A673 (cell line): ENCODE data around the gene ZNF3. TPM values are rescaled to one million over a fixed set of nuclear protein-coding genes. Genes with fewer than 3 reads are reported as not detected.

Source experiments
- BruUV-seq: library from RNA; stranded (reverse); fragments of 400-500 nt; replicated peaks from 2 replicates; lab custom pipeline; 2021; lab: Mats Ljungman, UMichigan
- CTCF ChIA-PET: fragments of 300-600 bp; sonication (Branson Sonifier 250); formaldehyde crosslinking; loops from one replicate; lab custom pipeline; 2022; ENCODE audit warnings: antibody characterized with exemption; lab: Charles Lee
- POLR2A ChIA-PET: fragments of 300-600 bp; sonication (Branson Sonifier 250); formaldehyde crosslinking; loops from one replicate; lab custom pipeline; 2022; ENCODE audit warnings: antibody characterized with exemption; ENCODE audit not compliant: low non-redundant PET; lab: Charles Lee
- DNase-seq: peaks from one replicate; pipeline ENCODE4 v3.0.0-alpha.2; 2015; ENCODE audit warnings: low spot score
- H3K27ac ChIP-seq: fragments of 200-600 bp; sonication (generic); 2 replicates; pipeline ENCODE4 v1.5.1; 2016; ENCODE audit warnings: mixed run types, low read depth, mild to moderate bottlenecking, mixed read lengths, antibody characterized with exemption, low read length; ENCODE audit not compliant: poor library complexity, severe bottlenecking
- H3K27me3 ChIP-seq: fragments of 200-600 bp; sonication (generic); replicated peaks from 2 replicates; pipeline ENCODE4 v1.6.1; 2017; ENCODE audit warnings: mixed run types, low read depth, mild to moderate bottlenecking, mixed read lengths, antibody characterized with exemption, low read length; ENCODE audit not compliant: insufficient read depth, poor library complexity
- H3K36me3 ChIP-seq: fragments of 200-600 bp; sonication (generic); 2 replicates; pipeline ENCODE4 v1.6.1; 2016; ENCODE audit warnings: mixed run types, mild to moderate bottlenecking, mixed read lengths, antibody characterized with exemption, low read length; ENCODE audit not compliant: insufficient read depth, poor library complexity, severe bottlenecking
- H3K4me1 ChIP-seq: fragments of 200-600 bp; sonication (generic); 2 replicates; pipeline ENCODE4 v1.6.1; 2017; ENCODE audit warnings: mixed run types, mild to moderate bottlenecking, mixed read lengths, antibody characterized with exemption, low read length; ENCODE audit not compliant: insufficient read depth, poor library complexity, severe bottlenecking
- H3K4me3 ChIP-seq: fragments of 200-600 bp; sonication (generic); 2 replicates; pipeline ENCODE4 v1.5.1; 2016; ENCODE audit warnings: low read depth, mixed run types, mild to moderate bottlenecking, mixed read lengths, low read length; ENCODE audit not compliant: poor library complexity, severe bottlenecking
- H3K9me3 ChIP-seq: fragments of 200-600 bp; sonication (generic); 2 replicates; pipeline ENCODE4 v1.6.1; 2016; ENCODE audit warnings: mixed run types, low read depth, mild to moderate bottlenecking, mixed read lengths, antibody characterized with exemption, low read length; ENCODE audit not compliant: poor library complexity, severe bottlenecking
- CTCF ChIP-seq: fragments of 300-800, 200-600 bp; sonication (generic); conservative IDR thresholded peaks from 2 replicates; pipeline ENCODE4 v1.5.1; 2017; ENCODE audit warnings: low read depth, mild to moderate bottlenecking, antibody characterized with exemption, low read length, moderate library complexity, mixed read lengths
- EZH2 ChIP-seq: fragments of 200-600 bp; sonication (generic); IDR thresholded peaks from 2 replicates; pipeline ENCODE4 v1.6.1; 2017; ENCODE audit warnings: borderline replicate concordance, low read depth, mild to moderate bottlenecking, mixed read lengths, antibody characterized with exemption, low read length; ENCODE audit not compliant: poor library complexity, severe bottlenecking
- intact Hi-C: fragments of 100-400 bp; cut with micrococcal nuclease; formaldehyde crosslinking; loops from one replicate; pipeline ENCODE4 v1.10.0; 2022; ENCODE audit not compliant: unreplicated experiment
- total RNA-seq: library from RNA; stranded (reverse); gene quantifications from 2 replicates; pipeline ENCODE4 v1.2.3, GENCODE V29; 2021

Gene ZNF3
- total RNA-seq, 1 experiment from 2014 or later: 50.2 TPM

- ChIA-PET POLR2A (no interaction called here), CTCF (no interaction called here)
- H3K27ac ChIP-seq: peak within 1 kb of the TSS; percentile 94
- peaks cover 2% of the 10 kb centered on the region for H3K36me3 ChIP-seq
- BruUV-seq: TSS peak; percentile 72
- intact Hi-C loops: no loop called here
- no peaks in the 10 kb centered on the region for H3K9me3 ChIP-seq
- peaks cover 9% of the 10 kb centered on the region for H3K4me1 ChIP-seq
- no peaks in the 10 kb centered on the region for H3K27me3 ChIP-seq
- DNase-seq: peak; percentile 98
- H3K4me3 ChIP-seq: peak within 1 kb of the TSS; percentile 63
- TF ChIP-seq CTCF (no peak), EZH2 (no peak)
Measured at GRCh38 chr7:100119072-100119969, 37.8 kb upstream of the ZNF3 start, which contains the start of the genes CNPY4 and TAF6. Gene CNPY4, plus strand, starts transcription at chr7:100119634. Its CDS starts 111 bp downstream, at chr7:100119745. Gene TAF6, minus strand, starts transcription at chr7:100119358. Its CDS starts 5,149 bp downstream, at chr7:100114209.

- DNase-seq: no peak
- Histone ChIP-seq H3K36me3 (peaks cover 3% of the 10 kb centered on the region), H3K9me3 (no peaks in the 10 kb centered on the region), H3K27ac (peak overlapping the region; percentile 94), H3K4me3 (peak overlapping the region; percentile 63), H3K27me3 (no peaks in the 10 kb centered on the region), H3K4me1 (peaks cover 9% of the 10 kb centered on the region)
- CTCF ChIA-PET: no interaction called here
- intact Hi-C loops: no loop called here
- BruUV-seq: TSS peak; percentile 75
- no peak for TF ChIP-seq CTCF
- TF ChIP-seq EZH2: no peak
- POLR2A ChIA-PET: no interaction called here
Measured at GRCh38 chr7:100118388-100119071, 37.0 kb upstream of the ZNF3 start.

GRCh38 chr7:100115026-100115425 is 33.5 kb upstream of the ZNF3 start:
- intact Hi-C loops: no loop called here
- Histone ChIP-seq H3K4me3 (no peak overlapping the region), H3K4me1 (peaks cover under 1% of the 10 kb centered on the region), H3K36me3 (peaks cover 28% of the 10 kb centered on the region), H3K9me3 (no peaks in the 10 kb centered on the region), H3K27me3 (no peaks in the 10 kb centered on the region), H3K27ac (no peak overlapping the region)
- no TSS peak for BruUV-seq
- POLR2A ChIA-PET: no interaction called here
- CTCF ChIA-PET: no interaction called here
- no peak for DNase-seq
- no peak for TF ChIP-seq EZH2
- TF ChIP-seq CTCF: no peak
